HG02798 (cell line): ENCODE data around the gene EXOSC7.

ENCODE experiments used
- ATAC-seq: cut with Tn5 transposase; IDR thresholded peaks from one replicate; pipeline ENCODE4 v1.9.1; 2021; ENCODE audit warnings: mild to moderate bottlenecking; ENCODE audit not compliant: unreplicated experiment, poor library complexity

The EXOSC7 gene

DNA sequence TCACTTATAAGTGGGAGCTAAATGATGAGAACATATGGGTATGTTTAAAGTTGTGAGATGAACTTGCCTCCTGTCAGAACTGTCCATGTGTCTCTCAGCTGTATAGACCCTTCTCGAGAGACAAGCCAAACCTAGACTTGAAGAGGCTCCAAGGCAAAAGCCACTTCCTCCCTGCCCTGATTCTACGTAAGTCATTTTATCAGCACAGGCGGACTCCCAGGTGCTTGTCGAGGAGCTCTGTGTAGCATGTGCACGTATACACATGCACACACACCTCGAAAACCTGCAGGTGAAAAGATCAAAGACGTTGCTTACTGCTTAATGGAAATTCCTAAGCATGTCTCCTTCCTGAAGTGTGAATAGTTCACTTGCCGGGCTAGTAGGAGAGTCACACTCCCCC lies 44.5 kb downstream of the EXOSC7 start:
- ATAC-seq = no peak

DNA sequence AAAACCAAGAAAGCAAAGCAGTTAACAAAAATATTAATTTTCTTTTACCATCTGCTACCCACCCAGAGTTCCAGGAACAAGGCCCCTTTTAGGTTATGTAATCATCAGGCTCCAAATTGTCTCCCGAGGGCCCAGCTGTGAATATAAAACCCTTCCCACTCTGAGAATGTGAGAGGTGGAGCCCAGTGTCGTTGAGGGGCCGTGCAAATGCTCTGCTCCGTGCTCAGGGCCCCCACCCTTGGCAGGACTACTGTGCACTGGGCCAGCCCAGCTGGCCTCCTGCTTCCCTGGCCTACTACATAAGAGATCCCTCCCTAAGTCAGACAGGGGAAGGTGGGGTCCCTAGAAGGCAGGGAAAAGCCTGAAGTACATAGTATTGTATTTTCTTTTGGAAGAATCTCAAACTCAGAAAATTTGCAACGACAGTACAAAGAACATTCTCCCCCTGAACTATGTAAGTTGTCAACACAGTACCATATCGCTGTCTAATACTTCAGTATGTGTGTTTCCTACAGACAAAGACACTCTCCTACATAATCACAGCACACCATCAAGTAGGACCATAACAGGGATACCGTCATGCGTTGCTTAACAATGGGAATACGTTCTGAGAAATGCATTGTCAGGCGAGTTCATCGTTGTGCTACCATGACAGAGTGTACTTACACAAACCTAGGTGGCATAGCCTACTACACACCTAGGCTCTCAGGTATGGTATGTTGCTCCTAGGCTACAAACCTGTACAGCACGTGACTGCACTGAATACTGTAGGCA lies 45.7 kb downstream of the EXOSC7 start:
- no peak for ATAC-seq

DNA sequence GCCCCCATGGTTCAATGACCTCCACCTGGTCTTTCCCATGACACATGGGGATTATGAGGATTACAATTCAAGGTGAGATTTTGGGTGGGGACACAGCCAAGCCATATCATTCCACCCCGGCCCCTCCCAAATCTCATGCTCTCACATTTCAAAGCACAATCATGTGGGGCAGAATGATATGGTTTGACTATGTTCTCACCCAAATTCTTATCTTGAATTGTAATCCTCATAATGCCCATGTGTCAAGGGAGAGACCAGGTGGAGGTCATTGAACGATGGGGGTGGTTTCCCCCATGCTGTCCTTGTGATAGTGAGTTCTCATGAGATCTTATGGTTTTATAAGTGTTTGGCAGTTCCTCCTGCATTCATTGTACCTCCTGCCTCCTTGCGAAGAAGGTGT lies 47.6 kb downstream of the EXOSC7 start:
- ATAC-seq = no peak

DNA sequence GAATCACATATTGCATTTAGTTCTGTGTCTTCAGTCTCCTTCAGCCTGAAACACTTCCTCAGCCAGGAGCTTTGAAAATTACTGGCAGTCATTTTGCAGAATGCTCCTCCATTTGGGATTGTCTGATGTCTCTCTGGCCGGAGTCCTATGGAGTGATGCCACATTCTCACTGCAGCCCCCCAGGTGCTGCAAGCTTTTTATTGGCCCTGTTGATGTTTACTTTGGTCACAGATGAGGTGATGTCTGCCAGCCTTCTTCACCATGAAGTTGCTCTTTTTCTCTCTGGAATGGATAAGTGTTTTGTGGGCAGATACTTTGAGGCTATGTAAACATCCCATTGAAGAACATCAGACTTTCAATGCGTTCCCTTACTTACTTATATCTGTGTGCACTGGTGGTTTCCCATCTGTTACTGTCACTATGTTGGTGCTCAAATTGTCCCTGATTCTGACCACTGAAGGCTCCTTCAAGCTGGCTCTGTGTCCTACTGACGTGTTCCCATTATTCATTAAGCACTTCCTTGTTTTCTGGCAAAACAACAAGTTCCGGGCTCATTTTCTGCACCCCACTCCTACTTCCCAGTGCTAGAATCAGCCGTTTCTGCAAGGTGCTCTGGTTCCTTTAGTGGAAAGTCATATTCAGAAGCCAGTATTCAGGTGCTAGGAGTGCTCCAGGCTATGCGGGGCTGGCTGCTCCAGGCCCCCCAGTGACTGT lies 48.7 kb downstream of the EXOSC7 start:
- ATAC-seq = no peak

DNA sequence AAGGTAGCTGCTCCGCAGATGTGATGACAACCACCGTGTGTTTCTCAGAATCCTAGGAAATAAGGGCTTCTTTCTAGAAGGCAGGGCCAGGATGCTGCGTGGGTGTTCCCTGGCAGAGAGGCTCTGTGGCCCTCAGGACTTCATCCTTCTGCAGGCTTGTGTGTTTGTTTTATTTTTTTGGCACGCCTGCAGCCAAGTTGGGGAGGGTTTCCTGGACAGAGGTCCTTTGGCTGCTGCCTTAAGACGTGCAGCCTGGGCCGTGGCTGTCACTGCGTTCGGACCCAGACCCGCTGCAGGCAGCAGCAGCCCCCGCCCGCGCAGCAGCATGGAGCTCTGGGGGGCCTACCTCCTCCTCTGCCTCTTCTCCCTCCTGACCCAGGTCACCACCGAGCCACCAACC lies 50.0 kb downstream of the EXOSC7 start, which contains the start of gene CLEC3B:
CLEC3B (plus strand) TSS at position 266 of the 400 bp plus-strand sequence; CDS start at position 326, 60 bp downstream.
- no peak for ATAC-seq

DNA sequence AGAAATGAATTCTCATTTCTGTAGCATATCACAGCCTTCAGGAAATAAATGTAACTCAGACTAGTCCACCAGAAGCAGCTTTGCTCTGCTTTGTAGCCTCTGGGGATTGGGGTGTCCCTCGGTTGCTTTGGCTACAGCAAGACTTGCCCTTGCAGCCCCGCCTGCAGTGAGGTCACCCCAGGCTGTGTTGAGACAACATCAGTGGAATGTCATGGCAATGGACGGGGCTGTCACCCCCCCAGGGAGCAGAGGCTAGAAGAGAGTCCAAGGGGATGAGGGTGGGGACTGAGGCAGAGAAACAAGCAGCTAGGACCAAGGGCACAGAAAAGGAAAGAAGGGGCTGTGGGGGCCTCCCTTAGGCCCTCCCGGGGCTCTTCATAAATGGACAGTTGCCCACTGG lies 50.9 kb downstream of the EXOSC7 start:
- ATAC-seq = no peak

DNA sequence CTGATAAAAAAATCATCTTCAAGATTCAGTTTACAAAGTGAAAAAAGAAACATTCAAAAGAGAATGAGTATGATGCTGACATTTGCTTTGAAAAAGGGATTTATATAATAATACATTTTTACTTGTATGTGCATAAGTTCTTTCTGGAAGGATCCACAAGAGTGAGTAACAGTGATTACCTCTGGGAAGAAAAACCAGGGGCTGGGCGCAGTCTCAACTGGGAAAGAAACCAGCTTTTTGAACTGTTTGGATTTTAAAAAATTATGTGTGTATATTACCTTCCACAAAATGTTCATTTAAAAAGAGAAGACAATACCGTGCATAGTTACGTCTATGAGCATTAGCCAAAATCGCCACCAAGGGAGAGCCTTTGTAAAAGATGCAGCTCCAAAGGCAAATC lies 51.4 kb downstream of the EXOSC7 start:
- ATAC-seq = no peak

DNA sequence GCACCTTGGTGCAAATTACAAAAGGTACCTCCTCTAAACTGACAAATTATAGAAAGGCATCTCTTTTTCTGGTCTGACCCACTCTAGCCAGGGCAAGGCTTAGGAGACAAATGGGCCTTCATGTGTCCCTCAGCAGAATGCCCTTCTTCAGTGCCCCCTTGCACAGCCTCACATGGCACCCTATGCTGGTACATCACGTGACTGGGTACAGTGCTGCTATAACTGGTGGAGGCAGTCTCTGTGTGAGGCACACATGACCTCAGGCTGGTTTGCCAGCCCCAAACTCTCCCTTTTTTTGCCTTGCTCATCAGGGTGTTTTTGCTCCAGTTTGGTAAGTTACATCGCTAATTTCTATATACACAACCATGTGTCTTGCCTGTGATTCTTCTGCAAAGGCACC lies 53.2 kb downstream of the EXOSC7 start:
- no peak for ATAC-seq

DNA sequence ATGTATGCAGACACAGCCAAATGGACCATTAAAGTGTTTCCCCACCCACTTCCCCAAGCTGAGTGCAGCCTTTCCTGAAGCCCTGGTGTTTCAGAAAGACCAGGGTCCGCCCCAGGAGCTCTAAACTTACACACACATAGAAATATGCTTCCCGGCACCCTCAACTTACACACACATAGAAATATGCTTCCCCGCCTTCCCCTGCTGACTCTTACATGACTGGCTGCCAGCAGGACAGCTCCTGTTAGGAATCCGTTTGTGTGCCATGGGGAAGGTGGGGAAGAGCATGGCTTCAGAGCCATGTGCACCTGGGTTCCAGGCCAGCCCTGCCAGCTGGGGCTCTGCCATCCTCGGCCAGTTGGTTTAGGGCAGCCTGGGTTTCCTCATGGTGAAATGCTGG lies 53.6 kb downstream of the EXOSC7 start:
- no peak for ATAC-seq

DNA sequence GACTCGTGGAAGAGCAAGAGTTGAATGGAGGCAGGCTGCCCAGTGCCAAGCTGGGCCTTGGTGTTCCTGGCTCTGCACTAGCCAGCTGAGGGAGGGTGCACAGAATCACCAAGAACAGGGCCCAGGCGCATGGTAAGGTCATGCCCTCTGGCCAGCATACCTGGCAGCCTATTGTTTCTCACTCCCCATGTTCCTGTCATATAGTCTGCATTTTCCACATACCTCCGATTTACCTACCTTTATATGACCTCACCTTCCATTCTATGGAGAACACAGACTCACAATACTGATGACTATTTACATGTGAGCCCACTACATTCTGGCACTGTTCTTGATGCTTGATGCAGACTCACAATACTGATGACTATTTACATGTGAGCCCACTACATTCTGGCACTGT lies 55.5 kb downstream of the EXOSC7 start:
- no peak for ATAC-seq

DNA sequence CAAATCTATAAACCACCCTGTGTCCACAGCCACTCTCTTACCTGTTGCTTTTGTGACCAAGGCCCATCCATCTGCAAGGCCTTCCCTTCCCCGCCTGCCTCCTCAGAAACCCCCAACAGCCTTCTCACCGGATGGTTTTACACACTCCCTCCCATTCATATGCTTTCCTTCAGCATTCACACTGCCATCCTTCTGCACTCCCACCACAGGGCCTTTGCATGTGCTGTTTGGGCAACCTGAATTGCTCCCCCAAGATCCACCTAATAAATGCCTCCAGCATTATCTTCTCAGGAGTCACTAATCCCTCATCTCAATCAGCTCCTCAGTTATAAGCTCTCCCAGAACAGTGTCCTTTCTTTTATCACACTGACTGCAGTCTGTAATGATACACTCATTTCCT lies 56.1 kb downstream of the EXOSC7 start:
- no peak for ATAC-seq

DNA sequence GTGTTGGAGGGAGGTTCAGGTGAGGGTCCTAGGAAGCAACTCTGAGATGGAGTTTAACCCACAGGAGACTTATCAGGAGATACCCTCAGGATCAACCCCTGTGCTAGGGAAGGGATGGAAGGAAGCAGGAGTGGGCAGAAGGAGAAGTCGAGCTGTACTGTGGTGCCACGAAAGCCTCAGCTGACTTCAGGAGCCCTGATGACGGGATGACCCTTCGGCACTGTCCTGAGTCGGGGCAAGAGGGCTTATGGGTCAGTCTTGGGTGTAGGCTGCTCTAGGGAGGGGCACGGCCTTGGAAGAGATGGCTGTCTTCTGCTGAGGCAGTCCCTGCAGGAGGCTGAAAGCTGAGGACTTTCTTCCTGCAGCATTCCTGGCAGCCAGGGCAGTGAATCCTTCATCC lies 57.7 kb downstream of the EXOSC7 start:
- no peak for ATAC-seq

DNA sequence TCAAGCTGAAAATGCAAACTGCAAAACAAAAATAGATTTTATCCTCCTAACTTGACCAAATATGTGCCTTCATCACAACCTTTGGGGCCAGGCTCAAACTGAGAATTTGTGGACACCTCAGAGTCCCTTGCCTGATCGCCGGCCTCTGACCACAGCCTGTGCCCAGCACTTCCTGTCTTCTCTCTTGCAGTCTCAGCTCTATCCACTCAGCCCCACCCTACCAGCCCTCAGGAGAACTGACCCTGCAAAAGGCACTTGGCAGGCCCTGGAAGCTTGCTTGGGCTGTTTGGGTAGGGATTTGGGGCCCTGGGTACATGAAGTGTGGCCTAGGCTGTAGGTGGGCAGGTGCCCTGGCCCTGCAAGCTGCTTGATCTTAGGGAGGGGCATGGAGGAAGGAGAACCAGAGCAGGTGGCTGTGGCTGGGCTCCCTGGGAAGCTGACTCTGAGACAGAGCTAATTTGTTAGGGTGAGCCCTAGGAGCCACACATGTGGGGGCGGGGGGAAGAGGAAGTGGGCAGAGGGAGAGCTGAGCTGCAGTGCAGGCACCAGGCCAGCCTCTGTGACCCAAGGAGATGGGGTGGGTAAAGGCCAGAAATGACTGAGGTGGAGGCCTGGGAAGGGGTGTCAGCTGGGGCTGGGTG lies 58.7 kb downstream of the EXOSC7 start:
- ATAC-seq = no peak

DNA sequence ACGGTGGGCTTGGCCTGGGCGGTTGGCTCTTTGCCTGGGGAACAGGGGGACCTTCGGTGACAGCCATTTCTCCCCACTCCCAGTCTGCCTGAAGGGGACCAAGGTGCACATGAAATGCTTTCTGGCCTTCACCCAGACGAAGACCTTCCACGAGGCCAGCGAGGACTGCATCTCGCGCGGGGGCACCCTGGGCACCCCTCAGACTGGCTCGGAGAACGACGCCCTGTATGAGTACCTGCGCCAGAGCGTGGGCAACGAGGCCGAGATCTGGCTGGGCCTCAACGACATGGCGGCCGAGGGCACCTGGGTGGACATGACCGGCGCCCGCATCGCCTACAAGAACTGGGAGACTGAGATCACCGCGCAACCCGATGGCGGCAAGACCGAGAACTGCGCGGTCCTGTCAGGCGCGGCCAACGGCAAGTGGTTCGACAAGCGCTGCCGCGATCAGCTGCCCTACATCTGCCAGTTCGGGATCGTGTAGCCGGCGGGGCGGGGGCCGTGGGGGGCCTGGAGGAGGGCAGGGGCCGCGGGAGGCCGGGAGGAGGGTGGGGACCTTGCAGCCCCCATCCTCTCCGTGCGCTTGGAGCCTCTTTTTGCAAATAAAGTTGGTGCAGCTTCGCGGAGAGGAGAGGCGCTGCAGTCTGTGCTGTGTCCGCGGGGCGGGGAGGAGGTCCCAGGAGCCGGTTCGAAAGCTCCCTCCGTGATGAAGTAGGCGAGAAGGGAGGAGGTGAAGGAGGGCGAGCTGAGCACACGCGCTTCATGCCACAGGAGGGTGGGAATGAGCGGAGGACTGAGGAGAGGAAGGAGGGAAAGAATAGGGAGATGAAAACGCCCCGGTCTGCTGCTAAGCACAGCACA lies 59.6 kb downstream of the EXOSC7 start:
- ATAC-seq = no peak

DNA sequence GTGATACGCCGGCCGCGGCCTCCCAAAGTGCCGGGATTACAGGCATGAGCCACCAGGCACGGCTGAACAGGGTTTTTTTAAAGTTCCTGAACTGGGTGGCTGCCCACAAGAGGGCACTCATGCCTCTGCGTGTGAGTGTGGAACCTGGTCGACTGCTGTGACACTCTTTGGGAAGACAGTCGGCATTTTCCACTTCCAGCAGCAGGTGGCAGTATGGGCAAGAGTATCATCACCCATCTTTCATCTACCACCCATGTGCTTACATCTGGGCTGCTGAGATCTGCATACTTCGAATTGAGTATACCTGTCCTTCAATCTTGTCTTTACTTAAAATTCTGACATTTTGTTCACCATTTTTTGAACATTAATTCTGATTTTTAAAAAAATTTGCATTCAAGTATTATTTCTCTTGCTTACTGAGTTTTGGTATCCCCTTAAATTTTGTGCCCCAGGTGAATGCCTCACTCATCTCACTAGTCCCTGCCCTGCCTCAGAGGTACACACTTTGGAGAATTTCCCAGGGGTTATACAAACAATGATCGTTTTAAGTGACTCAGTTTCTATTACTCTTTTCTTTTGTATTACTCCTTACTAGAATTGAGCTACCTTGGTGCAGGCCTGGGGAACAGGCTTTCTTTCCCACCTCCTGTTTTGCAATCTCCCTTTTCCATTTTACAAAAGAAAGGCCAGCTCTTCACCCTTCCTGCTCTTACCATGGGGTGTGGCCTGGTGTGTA lies 61.8 kb downstream of the EXOSC7 start:
- peak; percentile 80 for ATAC-seq

DNA sequence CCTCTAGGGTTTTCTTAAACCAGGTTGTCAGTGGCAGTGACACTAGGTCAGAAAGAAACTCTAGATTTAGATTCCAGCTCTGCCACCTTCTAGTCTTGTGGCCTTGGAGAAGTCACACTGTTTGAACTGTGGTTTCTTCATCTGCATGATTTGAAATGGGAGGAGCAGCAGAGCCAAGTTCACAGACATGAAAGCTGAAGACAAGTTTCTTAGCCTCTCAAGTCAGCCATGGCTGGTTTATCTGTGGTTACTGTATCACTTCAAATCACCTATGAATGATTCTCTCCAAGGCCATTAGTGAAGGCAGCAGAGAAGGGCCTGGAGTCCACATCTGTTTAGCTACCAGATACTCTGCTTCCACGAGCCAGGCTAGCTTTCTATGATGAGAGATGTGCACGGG lies 65.6 kb downstream of the EXOSC7 start:
- no peak for ATAC-seq

DNA sequence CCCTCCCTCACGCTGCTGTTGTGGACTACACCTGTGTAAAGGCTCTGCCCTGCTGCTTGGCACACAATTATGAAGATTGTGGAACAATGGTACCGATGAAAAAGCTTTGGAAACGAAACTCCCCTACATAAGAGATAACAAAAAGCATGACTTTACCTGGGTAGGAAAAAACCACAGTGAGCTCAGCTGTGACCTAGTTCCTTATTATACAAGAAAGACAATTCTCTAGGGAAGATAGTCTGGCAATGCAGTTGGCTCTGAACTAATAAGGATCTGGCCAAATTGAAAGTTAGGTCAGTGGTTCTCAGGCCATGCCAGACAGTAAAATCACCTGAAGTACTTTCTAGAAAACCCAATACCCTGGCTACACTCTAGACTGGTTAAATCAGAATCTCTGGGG lies 66.1 kb downstream of the EXOSC7 start:
- ATAC-seq = no peak

DNA sequence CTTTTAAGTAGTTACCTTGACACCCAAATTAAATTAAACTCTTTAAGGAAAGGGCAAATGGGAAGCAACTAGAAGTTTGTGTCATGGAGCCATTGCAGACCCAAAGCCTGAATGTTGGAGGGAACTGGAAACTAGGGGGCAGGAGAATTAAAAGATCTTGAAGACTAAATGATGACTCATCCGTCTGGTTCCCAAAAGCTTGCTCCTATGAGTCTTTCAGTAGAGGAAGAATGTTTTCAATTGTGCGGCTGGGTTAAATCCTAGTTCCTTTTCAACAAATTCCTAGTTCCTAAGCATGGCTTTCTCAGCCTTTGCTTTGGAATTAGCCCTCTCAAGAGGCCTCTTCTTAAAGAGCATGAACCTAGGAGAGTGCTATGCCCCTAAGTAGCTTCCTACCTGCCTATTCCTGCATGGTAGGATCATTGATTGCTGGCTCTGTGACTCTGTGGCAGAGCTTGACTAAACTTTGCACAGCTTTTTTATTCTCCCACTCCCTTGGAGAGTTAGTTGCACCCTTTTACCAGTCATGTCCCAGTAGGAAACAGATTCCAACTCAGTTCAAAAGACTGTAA lies 67.8 kb downstream of the EXOSC7 start:
- no peak for ATAC-seq

DNA sequence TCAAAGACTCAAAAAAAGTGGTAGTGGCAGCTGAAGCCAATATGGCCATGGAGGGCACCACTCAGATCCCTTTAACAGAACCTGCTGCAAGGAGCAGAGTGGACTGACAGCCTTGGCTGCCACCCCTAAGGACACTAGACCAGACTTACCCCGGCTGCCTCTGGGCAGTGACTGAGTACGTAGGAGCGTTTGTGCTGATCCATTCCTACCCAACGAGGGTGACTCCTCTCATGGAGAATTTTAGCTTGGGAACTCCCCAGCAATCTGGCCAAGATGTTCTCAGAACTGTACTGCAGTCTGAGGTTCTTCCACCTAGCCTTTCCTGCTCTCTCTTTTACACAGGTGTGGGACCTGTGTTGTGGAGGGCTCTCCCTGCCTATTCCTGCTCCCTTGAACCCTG lies 72.2 kb downstream of the EXOSC7 start:
- no peak for ATAC-seq

DNA sequence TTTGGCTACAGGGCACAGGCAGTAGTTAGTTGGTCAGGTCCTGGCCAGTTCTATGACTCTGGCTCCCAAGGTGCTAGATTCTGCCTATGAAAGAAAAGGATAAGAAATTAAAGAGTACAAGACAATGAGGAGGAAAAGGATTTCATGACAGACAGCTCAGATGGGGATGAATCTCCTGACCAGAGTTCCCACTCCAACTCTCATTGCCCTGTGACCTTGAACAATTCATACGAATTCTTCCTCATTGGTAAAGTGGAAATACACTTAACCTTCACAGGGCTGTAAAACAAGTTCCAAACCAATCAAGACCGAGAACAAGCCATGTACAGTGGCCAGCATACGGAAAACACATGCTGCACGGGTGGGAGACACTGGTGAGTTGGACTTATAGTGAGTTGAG lies 73.8 kb downstream of the EXOSC7 start:
- no peak for ATAC-seq
